Right lobe of liver (tissue), 4 donors: ENCODE data around the gene AGR2.

Source experiments
- POLR2A ChIP-seq: fragments of 450-650 bp; IDR thresholded peaks from one replicate; pipeline ENCODE4 v1.6.1; 2017; ENCODE audit warnings: antibody characterized with exemption, mild to moderate bottlenecking
- TF ChIP-seq, protein P1 (sequence below), 4 donors: fragments of 200-600 bp in 3 of 4; fragments of 450-650 bp in 1 of 4; IDR thresholded peaks; one replicate each; pipeline versions ENCODE4 v1.5.1 to v1.8.0; 2016 to 2022; ENCODE audit warnings: antibody characterized with exemption in 4 of 4, mild to moderate bottlenecking in 2 of 4
- donor health status: DM: no; HTN: no; CAD: no.
- donor health status: DM: no; HTN: no; CAD: no.
- donor health status: DM: no; HTN: yes; CAD: no.

DNA sequence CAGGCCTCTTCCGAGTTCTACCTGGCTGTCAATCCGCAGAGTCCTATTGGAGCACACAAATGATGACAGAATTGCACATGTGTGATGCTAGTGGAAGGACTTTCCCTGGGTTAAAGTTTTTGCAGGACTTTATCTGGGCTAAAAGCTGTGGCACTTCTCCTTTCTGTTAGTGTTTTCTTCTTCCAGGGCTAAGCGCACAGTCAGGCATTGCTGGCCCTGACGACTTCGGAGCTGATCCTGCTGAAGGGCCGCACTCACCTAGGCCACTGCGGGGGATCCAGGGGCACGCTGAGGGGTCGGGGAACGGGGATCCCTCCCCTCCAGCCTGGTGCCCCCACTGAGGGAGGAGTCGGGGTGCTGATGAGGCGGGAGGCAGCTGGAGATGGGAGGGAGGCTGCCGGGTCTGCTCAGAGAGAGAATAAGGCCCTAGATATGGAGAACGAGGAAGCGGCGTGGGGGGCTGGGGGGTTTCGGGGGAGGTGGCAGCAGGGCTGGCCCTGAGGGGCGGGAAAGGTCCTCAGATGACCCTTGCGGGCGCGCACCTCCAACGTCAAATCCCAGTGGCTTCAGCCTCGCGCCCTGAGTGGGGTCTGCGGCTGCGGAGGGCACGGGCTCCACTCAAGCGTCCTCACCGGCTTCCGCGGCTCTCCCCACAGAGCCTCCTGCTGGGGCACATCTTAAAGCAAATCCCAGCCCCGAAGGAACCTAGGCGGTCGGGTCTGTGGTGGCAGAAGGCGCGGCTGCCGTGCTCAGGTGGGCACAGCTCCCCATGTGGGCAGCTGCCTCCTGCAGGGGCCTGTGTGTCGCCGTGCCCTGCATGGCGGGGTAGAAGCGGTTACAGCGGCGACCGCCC, 46.0 kb upstream of the AGR2 start:
- TF ChIP-seq, protein P1, sequence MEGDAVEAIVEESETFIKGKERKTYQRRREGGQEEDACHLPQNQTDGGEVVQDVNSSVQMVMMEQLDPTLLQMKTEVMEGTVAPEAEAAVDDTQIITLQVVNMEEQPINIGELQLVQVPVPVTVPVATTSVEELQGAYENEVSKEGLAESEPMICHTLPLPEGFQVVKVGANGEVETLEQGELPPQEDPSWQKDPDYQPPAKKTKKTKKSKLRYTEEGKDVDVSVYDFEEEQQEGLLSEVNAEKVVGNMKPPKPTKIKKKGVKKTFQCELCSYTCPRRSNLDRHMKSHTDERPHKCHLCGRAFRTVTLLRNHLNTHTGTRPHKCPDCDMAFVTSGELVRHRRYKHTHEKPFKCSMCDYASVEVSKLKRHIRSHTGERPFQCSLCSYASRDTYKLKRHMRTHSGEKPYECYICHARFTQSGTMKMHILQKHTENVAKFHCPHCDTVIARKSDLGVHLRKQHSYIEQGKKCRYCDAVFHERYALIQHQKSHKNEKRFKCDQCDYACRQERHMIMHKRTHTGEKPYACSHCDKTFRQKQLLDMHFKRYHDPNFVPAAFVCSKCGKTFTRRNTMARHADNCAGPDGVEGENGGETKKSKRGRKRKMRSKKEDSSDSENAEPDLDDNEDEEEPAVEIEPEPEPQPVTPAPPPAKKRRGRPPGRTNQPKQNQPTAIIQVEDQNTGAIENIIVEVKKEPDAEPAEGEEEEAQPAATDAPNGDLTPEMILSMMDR (IDR thresholded peaks at IDR 0.05), result no peak
- no peak for TF ChIP-seq POLR2A
